Neural progenitor cell (in vitro differentiated cells): ENCODE results near the gene IL18R1.

Experiments used
- EZH2 ChIP-seq: fragments of 200-600 bp; sonication (generic); IDR thresholded peaks from 2 replicates; pipeline ENCODE4 v1.6.1; 2017; ENCODE audit warnings: antibody characterized with exemption, mild to moderate bottlenecking, moderate library complexity
- EZH2phosphoT487 ChIP-seq: fragments of 200-600 bp; sonication (generic); IDR thresholded peaks from 2 replicates; pipeline ENCODE4 v1.6.1; 2017; ENCODE audit warnings: antibody characterized with exemption
- TF ChIP-seq, protein P1 (sequence below): fragments of 200-600 bp; sonication (generic); IDR thresholded peaks from 2 replicates; pipeline ENCODE4 v1.5.1; 2017; ENCODE audit warnings: antibody characterized with exemption, mild to moderate bottlenecking

DNA sequence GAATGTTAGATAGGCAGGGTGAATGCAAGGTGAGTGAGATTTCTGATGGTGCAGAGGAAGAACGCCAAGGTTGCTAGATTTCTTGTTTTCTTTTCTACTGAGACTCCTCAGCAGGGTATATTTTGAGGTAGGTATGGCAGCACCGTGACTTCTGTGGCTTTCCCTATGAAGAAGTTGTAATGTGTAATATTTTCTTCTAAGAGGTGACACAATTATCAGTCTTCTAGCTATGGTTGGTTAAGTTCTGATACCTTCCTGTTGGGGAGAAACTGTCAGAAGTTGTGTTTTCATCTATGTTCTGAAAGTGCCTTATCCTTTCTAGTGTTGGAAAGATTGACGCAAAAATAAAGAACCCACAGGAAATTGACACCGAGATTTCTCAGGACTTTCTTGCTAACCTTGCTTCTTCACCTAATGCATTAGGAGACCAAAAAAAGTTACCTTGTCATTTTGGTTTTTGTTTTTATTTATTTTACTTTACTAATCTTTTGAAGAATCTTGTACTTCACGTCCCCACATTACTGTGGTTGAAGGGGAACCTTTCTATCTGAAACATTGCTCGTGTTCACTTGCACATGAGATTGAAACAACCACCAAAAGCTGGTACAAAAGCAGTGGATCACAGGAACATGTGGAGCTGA, 11.9 kb downstream of the IL18R1 start:
- TF ChIP-seq, protein P1, sequence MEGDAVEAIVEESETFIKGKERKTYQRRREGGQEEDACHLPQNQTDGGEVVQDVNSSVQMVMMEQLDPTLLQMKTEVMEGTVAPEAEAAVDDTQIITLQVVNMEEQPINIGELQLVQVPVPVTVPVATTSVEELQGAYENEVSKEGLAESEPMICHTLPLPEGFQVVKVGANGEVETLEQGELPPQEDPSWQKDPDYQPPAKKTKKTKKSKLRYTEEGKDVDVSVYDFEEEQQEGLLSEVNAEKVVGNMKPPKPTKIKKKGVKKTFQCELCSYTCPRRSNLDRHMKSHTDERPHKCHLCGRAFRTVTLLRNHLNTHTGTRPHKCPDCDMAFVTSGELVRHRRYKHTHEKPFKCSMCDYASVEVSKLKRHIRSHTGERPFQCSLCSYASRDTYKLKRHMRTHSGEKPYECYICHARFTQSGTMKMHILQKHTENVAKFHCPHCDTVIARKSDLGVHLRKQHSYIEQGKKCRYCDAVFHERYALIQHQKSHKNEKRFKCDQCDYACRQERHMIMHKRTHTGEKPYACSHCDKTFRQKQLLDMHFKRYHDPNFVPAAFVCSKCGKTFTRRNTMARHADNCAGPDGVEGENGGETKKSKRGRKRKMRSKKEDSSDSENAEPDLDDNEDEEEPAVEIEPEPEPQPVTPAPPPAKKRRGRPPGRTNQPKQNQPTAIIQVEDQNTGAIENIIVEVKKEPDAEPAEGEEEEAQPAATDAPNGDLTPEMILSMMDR, result no peak
- TF ChIP-seq EZH2, result no peak
- TF ChIP-seq EZH2phosphoT487, result no peak
